GM12892 (cell line): Measurements from ENCODE around the gene LGI4.

Source experiments
- POLR2A ChIP-seq: IDR thresholded peaks from 2 replicates; pipeline ENCODE4 v1.6.1; 2011; ENCODE audit warnings: low read depth, low read length, control low read depth
- POLR2AphosphoS5 ChIP-seq: IDR thresholded peaks from 2 replicates; pipeline ENCODE4 v1.6.1; 2011; ENCODE audit warnings: low read depth, low read length, control low read depth
- TAF1 ChIP-seq: IDR thresholded peaks from 2 replicates; pipeline ENCODE4 v1.6.1; 2011; ENCODE audit warnings: low read depth, mild to moderate bottlenecking, control low read depth, low read length, borderline replicate concordance

DNA sequence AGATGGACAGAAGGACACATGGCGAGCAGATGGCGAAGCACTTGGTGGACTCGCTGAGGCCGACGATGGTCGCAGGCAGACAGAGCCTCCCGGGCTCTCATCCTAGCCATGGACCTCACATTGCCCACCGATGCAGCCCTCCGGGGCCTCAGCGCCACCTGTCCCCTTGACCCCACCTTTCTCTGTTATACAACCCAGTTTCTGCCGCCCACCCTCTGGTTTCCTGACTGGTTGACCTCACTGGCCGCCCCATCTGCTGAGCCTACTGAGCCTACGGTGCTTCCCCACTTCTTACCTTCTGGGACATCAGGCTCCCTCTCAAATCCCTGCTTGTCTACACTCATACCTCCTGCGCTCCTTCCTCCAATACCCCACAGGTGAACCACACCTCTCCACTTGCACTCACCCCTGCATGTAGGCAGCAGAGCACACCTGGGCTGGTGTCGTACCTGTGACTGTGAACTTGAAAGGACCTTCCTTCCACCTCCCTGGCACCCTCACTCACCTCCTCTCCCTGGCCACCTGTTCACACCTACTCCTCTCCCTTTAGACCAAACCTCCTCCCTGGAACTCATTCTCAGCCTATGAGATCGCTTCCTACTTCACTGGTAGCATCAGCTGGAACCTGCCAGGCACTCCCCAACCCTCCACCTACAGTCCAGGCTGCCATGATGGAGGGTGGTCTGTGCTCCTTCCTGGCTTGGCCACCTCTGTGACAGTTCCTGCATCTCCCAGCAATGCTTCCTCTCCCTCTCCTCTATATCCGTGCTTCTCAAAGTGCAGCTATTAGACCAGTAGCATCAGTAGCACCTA is 57.2 kb downstream of the LGI4 start:
- no peak for TF ChIP-seq TAF1
- TF ChIP-seq POLR2A: no peak
- TF ChIP-seq POLR2AphosphoS5: no peak
